T-helper 9 cell (primary cell): ENCODE measurements around the gene TMSB15C.
"Not testable (repeated sequence)": the region's sequence is repeated elsewhere in the genome, so short reads cannot be mapped to it uniquely, and the experiment has no call there.

Experiments used
- DNase-seq: peaks from one replicate; pipeline ENCODE4 v3.0.0-alpha.2; 2020
- total RNA-seq, 2 donors: gene quantifications; one replicate each; lab custom pipeline; 2026; lab: John Stamatoyannopoulos, UW

TMSB15C gene
- 0 to 0.07 reads per million in 2 donors for total RNA-seq

- not testable (repeated sequence) for DNase-seq
Measured at GRCh38 chrX:104075778-104076445, at the start of gene TMSB15C. TMSB15C (minus strand) TSS chrX:104076236.

DNA sequence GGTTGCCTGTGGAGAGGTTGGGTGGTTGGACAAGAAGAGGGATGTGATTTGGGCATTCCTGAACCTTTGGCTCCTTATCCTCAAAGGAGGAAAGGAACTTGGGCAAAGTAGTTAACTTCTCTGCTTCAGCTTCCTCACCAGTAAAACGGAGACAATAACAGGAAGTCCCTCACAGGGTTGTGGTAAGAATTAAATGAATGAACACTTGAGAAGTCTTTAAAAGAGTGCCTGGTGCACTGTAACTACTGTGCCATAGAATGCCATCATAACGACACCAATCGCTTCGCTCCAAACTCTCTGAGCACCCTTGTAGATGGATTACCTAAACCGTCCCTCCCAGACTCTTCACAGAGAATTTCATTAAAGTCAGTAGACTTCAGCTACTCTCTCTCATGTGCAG lies 46.8 kb upstream of the TMSB15C start:
- no peak for DNase-seq

DNA sequence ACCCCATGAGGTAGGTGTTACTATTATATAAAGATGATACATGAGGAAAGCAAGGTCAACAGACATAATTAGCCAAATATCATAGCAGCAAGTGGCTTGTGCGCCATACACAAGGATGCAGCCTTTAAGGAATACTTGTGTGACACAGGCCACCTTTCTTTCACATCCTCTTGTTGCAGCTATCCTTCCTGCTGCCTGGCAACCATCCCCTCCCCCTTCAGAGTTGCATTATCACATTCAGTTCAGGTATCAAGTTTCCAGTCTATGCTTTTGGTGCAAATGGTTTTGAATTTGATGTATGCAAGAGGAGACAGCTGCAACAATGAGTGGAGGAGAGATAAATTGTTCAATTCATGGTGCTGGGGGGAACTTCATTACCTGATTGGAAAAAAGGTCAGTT lies 42.7 kb upstream of the TMSB15C start:
- no peak for DNase-seq

DNA sequence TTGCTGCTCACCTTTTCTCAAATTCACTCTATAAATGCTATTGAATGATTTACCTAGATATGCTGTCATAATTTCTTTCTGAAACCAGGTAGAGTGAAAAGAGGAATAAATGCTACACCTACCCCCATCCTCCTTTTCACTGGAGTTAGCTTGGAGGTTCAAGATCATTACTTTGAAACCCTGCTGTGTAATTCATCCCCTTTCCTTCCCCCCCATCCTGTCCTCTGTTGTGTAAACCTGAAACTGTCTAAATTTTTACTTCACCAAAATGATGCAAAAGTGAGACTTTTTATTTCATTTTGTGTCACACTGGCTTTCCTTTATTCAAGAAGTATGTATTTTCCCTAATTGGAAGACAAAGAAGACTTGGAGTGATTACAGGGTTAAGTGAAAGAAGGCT lies 41.7 kb upstream of the TMSB15C start:
- no peak for DNase-seq

- peak; percentile 37 for DNase-seq
Measured at GRCh38 chrX:104113222-104113965, 37.4 kb upstream of the TMSB15C start.

DNA sequence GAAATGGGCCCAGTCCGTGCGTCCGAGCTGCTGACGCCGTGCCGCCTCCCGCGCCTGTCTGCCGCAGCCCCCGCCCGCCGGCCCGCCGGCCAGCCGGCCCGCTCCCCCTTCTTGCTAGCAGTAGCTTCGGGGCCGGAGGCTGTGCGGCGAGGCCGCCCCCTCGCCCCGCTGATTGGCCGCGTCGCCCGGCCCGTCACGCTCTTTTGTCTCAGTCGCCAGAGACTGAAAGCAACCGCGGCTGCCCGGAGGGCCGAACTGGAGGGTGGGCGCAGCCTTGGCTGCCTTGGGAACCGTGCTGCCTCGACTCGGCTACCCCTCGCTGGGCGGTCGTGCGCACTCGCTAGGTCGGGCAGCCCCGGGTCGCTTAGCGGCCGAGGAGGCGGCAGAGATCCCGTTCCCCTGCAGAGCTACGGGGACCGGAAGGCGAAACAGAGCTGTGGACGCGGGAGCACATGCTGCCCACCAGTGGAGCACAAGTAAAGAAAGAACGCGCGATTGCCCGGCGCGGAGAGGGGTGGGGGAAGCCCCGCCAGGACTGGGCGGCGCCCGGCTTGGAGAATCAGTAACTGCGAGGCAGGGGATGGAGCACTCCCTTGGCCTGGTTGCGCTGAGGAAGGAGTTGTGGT lies 36.4 kb upstream of the TMSB15C start, which contains the start of gene ZCCHC18:
Gene ZCCHC18, plus strand, starts transcription at position 198 of the 626 bp plus-strand sequence. CDS start 1,589 bp downstream, outside the sequence.
- peak; percentile 29 for DNase-seq

- not testable (repeated sequence) for DNase-seq
Measured at GRCh38 chrX:104110491-104111240, 34.6 kb upstream of the TMSB15C start.

- DNase-seq = no peak
Measured at GRCh38 chrX:104108955-104109354, 32.9 kb upstream of the TMSB15C start.

DNA sequence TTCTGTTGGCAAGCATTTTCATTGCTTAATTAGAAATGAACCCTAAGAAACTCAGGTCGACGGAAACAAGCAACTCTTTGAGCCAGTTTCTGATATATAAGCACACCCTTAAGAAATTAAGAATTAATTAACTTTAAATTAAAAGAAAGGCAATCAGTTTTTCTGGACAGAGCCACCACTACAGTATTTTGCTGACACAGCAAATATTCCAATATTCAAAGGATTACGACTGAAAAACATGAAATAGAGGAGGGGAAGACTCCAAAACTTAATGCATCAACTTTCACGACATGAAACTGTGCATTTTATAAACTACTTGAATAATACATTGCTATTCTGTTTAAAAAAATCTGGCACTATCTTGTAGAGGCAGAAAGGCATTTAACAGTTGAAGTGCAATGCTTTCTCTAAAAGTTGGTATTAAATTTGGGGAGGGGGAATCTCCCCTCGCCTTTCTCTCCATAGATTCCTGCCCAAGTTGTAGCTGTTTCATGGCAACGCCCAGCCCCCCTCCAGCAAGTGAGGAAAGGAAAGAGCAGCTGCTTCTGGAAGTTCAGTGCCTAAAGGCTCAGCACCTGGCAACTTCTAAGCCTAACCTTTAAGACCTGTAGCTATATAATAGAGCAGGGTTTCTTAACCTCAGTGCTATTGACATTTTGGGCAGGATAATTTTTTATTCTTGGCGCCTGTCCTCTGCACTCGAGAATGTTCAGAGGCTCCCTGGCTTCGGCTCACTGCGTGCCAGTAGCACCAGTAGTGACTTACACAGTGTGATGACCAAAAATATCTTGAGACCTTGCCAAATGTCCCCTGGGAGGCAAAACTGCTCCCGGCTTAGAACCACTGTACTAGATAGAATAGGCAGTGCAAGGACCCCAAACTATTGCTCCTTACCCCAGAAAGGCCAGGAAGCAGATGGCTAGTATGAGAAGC lies 29.6 kb upstream of the TMSB15C start:
- DNase-seq = no peak

GRCh38 chrX:104104676-104105075 lies 28.6 kb upstream of the TMSB15C start:
- no peak for DNase-seq

DNA sequence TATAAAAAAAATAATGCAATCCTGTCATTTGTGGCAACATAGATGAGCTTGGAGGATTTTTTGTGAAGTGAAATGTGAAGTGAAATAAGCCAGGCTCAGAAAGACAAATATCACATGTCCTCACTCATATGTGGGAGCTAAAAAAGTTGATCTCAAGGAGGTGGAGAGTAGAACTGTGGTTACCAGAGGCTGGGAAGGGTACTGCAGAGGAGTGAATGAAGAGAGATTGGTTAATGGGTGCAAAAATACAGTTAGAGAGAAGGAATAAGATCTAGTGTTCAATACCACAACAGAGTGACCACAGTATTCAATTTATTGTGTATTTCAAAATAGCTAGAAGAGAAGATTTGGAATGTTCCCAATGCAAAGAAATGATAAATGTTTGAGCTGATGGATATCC lies 22.9 kb upstream of the TMSB15C start:
- no peak for DNase-seq

DNA sequence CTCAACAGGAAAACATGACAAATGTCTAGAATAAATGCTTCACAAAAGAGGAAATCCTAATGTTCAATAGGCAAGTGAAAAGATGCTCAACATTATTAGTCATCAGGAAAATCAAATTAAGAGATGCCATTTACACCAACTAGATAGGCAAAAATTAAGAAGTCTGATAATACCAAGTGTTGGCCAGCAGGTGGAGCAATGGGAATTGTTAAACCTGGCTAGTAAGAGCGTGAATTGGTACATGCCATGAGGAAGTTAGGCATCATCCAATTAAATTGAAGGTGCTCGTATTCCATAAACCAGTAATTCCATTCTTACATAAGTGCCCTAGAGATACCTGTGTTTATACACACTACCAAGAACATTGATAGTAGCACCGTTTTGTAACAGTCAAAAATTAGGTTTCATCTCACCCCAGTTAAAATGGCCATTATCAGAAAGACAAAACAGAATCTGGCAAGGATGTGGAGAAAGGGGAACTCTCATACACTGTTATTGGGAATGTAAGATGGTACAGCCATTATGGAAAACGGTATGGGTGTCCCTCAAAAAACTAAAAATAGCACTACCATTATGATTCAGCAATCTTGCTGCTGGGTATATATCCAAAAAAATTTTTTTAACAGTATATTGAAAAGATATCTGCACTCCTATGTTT lies 22.2 kb upstream of the TMSB15C start:
- peak; percentile 47 for DNase-seq

DNA sequence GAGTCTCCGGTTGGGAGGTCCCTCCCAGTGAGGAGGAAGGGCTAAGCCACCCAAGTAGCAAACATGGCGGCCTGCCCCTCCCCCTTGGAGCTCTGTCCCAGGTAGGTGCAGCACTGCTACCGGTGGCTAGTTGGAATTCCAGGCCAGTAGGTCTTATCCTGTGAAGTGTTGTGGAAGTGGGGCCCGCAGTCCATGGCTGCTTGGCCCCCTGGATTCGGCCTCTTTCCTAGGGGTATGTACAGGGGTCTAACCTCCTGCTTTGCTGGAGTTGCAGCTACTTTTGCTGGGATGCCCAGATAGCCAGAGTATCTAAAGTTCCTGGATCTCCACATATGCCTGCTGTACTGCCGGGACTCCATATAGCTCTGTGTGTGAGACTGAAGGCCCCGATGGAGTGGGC lies 9.9 kb upstream of the TMSB15C start:
- no peak for DNase-seq

DNA sequence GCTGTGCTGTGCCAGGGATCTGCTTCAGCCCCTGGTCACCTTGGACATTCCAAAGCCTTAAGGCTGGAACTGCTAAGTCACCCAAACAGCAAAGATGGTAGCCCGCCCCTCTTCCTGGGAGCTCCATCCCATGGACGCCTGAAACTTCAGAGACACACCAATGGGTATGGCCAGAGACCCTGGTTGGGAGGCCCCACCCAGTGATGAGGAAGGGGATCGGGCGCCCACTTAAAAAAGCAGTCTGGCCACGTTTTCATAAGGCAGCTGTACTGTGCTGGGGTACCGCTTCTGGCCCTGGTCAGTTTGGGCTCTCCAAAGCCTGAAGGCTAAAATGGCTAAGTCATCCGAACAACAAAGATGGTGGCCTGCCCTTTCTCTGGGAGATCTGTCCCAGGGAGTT lies 9.4 kb upstream of the TMSB15C start:
- DNase-seq = no peak

DNA sequence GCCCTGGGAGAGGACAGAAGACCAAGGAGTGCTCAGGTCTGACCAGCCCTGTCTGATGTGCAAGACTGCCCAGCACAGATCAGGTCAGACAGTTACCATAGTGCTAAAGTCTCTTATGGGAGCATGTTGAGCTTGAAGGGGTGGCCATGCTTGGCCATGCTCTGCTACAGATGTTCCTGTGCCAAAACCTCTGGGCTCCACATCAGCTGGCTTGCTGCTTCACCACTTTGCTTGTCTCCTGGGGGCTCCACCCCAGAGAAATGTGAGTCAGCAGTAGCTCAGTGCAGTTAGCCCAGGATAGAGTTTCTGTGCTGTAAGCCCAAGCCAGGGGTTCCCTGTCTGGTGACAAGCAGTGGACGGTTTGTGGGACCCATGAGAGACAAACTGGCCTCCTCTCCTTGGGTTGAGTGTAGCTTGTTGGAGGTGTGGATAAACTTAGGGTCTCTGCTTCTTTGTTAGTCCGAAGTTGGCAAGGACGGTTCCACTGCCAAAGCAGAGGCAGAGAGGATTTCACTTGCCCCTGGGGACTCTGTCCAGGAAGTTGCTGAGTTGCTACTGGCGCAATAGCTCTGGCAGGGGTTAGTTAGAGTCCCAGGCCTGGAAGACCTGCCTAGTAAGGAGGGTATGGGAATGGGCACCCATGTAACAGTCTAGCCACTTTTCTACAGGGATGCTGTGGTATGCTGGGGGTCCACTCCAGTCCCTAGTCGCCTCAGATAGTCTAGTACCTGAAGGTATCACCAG lies 8.7 kb upstream of the TMSB15C start:
- DNase-seq = no peak

DNA sequence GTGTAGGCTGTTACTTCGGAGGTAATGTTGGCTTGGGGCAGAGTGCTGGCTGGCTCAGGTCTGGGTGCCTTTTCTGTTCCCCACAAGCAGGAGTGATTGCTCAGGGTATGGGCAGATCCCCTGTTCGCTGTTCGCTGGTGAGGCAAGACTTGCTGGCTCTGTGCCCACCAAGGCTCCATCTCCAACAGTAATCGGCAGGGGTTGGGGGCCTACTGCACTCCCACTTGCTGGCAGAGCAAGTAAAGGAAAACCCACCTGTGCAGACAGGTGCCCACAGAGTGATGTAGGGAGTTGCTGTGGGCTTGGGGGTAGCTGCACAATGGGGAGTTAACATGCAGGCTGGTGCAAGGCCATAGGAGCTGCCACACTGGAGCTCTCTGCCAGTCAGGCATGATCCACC lies 8.0 kb upstream of the TMSB15C start:
- no peak for DNase-seq

DNA sequence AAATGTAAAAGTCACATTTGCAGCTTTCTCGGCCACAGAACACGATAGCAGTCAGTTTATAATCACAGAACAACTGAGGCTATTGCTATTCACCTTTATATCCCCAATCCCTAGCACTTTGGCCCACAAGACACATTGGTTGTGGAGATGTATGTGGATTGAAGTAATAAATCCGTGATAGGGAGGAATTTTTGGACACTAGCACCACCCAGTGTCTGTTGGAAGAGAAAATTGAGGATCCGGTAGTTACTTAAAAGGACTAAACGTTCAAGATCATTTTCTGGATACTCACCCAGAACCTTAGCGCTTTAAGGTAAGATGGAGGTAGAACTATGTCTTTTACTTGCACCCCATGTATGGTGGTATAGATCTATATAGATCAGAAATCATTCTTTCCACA lies 1.8 kb upstream of the TMSB15C start:
- DNase-seq = not testable (repeated sequence)

DNA sequence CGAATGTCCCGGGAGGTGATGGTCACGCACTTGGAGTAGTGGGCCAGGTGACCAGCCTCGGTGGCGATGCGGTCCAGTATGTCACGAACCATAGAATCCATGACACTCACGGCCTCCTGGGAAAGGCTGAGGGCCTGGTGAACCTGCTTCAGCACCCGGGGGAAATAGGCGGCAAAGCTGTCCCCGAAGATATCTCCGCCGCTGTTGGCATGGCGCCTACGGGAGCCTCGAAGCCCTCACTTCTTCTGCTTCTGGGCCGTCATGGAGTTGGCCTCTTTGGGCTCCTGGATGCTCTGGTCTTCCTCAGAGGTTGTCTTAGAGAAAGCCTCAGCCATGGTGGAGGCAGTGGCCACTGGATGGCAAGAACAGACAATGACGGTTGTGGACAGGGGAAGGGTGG lies 13.4 kb downstream of the TMSB15C start:
- not testable (repeated sequence) for DNase-seq

GRCh38 chrX:104054956-104055355 lies 21.1 kb downstream of the TMSB15C start:
- DNase-seq = not testable (repeated sequence)

- no peak for DNase-seq
Measured at GRCh38 chrX:104047171-104047570, 28.9 kb downstream of the TMSB15C start.

GRCh38 chrX:104045642-104046041 lies 30.4 kb downstream of the TMSB15C start:
- DNase-seq = no peak
